HepG2 (cell line): ENCODE measurements around the gene F2RL3. TPM values are rescaled to one million over a fixed set of nuclear protein-coding genes. Genes with fewer than 3 reads are reported as not detected.

Experiments used
- ATAC-seq: fragments of 200-7000 bp; cut with Tn5 transposase; 3 replicates; pipeline ENCODE4 v1.9.1; 2020; ENCODE audit warnings: mild to moderate bottlenecking, moderate library complexity
- BruUV-seq: library from RNA; stranded (reverse); fragments of 400-500 nt; replicated peaks from 2 replicates; lab custom pipeline; 2021; lab: Mats Ljungman, UMichigan
- CTCF ChIA-PET: fragments of 300-600 bp; formaldehyde crosslinking; extraction: SDS; loops from one replicate; lab custom pipeline; 2021; ENCODE audit warnings: low total read pairs, inconsistent platforms, low intra/inter-chr PET ratio; lab: Yijun Ruan, JAX
- POLR2A ChIA-PET: fragments of 350-600 bp; sonication (Branson Sonifier 250); formaldehyde crosslinking; loops from one replicate; lab custom pipeline; 2020; ENCODE audit warnings: antibody characterized with exemption, inconsistent platforms; lab: Yijun Ruan, JAX
- DNase-seq: peaks from one replicate; pipeline ENCODE4 v3.0.0-alpha.2; 2015; ENCODE audit warnings: low spot score
- FAIRE-seq: peaks from 3 replicates; lab custom pipeline; 2011; peaks lifted over from hg19 to GRCh38; lab: Jason Lieb, UNC
- H2AFZ ChIP-seq: one replicate; pipeline ENCODE4 v1.6.1; 2011; ENCODE audit warnings: low read length, inconsistent platforms
- H3K27ac ChIP-seq: fragments of 300-600 bp; 3 replicates; pipeline ENCODE4 v1.8.0; 2011; ENCODE audit warnings: mixed run types, mild to moderate bottlenecking, mixed read lengths, low read length, inconsistent platforms; ENCODE audit not compliant: insufficient read depth; ENCODE audit errors: extremely low read length
- H3K27me3 ChIP-seq, 2 experiments: fragments of 200-600 bp in 1 of 2; 2 replicates in 1 of 2; 3 replicates in 1 of 2; pipeline versions ENCODE4 v1.6.0 to v1.8.0; 2011; ENCODE audit warnings: low read length in 2 of 2, mild to moderate bottlenecking in 2 of 2, moderate library complexity in 2 of 2, inconsistent platforms in 1 of 2; ENCODE audit not compliant: insufficient read depth in 2 of 2, control insufficient read depth in 1 of 2
- H3K36me3 ChIP-seq, 2 experiments: fragments of 200-600 bp in 1 of 2; replicated peaks in 1 of 2; 2 replicates in 1 of 2; 3 replicates in 1 of 2; pipeline versions ENCODE4 v1.5.1 to v1.8.0; 2011; ENCODE audit warnings: low read length in 2 of 2, inconsistent platforms in 1 of 2; ENCODE audit not compliant: insufficient read depth in 2 of 2, control insufficient read depth in 1 of 2
- H3K4me1 ChIP-seq: 2 replicates; pipeline ENCODE4 v1.5.1; 2012; ENCODE audit warnings: low read length, inconsistent platforms; ENCODE audit not compliant: insufficient read depth
- H3K4me2 ChIP-seq: 2 replicates; pipeline ENCODE4 v1.6.0; 2011; ENCODE audit warnings: low read depth, low read length, inconsistent platforms
- H3K4me3 ChIP-seq, 3 experiments: fragments of 200-600 bp in 1 of 3; sonication (generic), shearing (Covaris generic) in 1 of 3; replicated peaks in 1 of 3; 2 replicates each; pipeline ENCODE4 v1.5.1; 2011 to 2016; ENCODE audit warnings: low read length in 3 of 3, inconsistent platforms in 2 of 3, low read depth in 2 of 3, mild to moderate bottlenecking in 2 of 3, control low read depth in 1 of 3, mixed read lengths in 1 of 3; ENCODE audit not compliant: insufficient read depth in 1 of 3
- H3K79me2 ChIP-seq: one replicate; pipeline ENCODE4 v1.6.1; 2011; ENCODE audit warnings: low read length, inconsistent platforms; ENCODE audit not compliant: insufficient read depth
- H3K9ac ChIP-seq: 2 replicates; pipeline ENCODE4 v1.6.0; 2011; ENCODE audit warnings: mild to moderate bottlenecking, low read depth, low read length, inconsistent platforms; ENCODE audit not compliant: insufficient read depth
- H3K9me3 ChIP-seq: 2 replicates; pipeline ENCODE4 v1.5.1; 2012; ENCODE audit warnings: mild to moderate bottlenecking, low read length
- H4K20me1 ChIP-seq: 2 replicates; pipeline ENCODE4 v1.6.0; 2011; ENCODE audit warnings: inconsistent platforms, mild to moderate bottlenecking, low read length, moderate library complexity; ENCODE audit not compliant: insufficient read depth
- CBX2 ChIP-seq, 2 experiments: fragments of 200-600 bp in 1 of 2; sonication (generic); formaldehyde crosslinking in 1 of 2; IDR thresholded peaks; 2 replicates each; pipeline versions ENCODE4 v1.7.0 to v1.8.1; 2018 to 2022; ENCODE audit warnings: low read depth in 2 of 2, low read length in 1 of 2, mild to moderate bottlenecking in 1 of 2, missing genetic modification reagents in 1 of 2
- CTCF ChIP-seq: sonication (generic); formaldehyde crosslinking; IDR thresholded peaks from 2 replicates; pipeline ENCODE4 v1.5.0; 2020; ENCODE audit warnings: mild to moderate bottlenecking, missing genetic modification reagents, moderate library complexity
- KMT2A ChIP-seq: sonication (generic); formaldehyde crosslinking; IDR thresholded peaks from 2 replicates; pipeline ENCODE4 v1.4.0; 2020; ENCODE audit warnings: missing genetic modification reagents
- MYNN ChIP-seq: sonication (generic); formaldehyde crosslinking; IDR thresholded peaks from 2 replicates; pipeline ENCODE4 v1.4.0; 2020; ENCODE audit warnings: mild to moderate bottlenecking, low read depth, missing genetic modification reagents
- NCOA5 ChIP-seq: sonication (generic); formaldehyde crosslinking; IDR thresholded peaks from 2 replicates; pipeline ENCODE4 v1.4.0; 2020; ENCODE audit warnings: missing genetic modification reagents
- NR2F6 ChIP-seq, 2 experiments: IDR thresholded peaks; 2 replicates each; pipeline ENCODE4 v1.6.1; 2016; ENCODE audit warnings: antibody characterized with exemption in 1 of 2, mild to moderate bottlenecking in 1 of 2
- SIX4 ChIP-seq: sonication (generic); formaldehyde crosslinking; IDR thresholded peaks from 2 replicates; pipeline ENCODE4 v1.4.0; 2020; ENCODE audit warnings: missing genetic modification reagents
- ZBTB4 ChIP-seq: sonication (generic); formaldehyde crosslinking; IDR thresholded peaks from 2 replicates; pipeline ENCODE4 v1.4.0; 2020; ENCODE audit warnings: missing genetic modification reagents, mild to moderate bottlenecking, borderline replicate concordance
- ZMYM2 ChIP-seq: sonication (generic); formaldehyde crosslinking; IDR thresholded peaks from 2 replicates; pipeline ENCODE4 v1.8.0; 2022; ENCODE audit warnings: mild to moderate bottlenecking, missing genetic modification reagents
- ZNF18 ChIP-seq: sonication (generic); formaldehyde crosslinking; IDR thresholded peaks from 2 replicates; pipeline ENCODE4 v1.8.0; 2022; ENCODE audit warnings: mild to moderate bottlenecking, missing genetic modification reagents; ENCODE audit not compliant: insufficient replicate concordance
- ZNF207 ChIP-seq: fragments of 450-650 bp; IDR thresholded peaks from 2 replicates; pipeline ENCODE4 v1.6.1; 2016; ENCODE audit warnings: antibody characterized with exemption, borderline replicate concordance
- ZNF274 ChIP-seq: sonication (generic); formaldehyde crosslinking; IDR thresholded peaks from 2 replicates; pipeline ENCODE4 v1.5.1; 2020; ENCODE audit warnings: mild to moderate bottlenecking, missing genetic modification reagents
- ZNF503 ChIP-seq: sonication (generic); formaldehyde crosslinking; IDR thresholded peaks from 2 replicates; pipeline ENCODE4 v1.4.0; 2020; ENCODE audit warnings: missing genetic modification reagents
- ZNF577 ChIP-seq: sonication (generic); formaldehyde crosslinking; IDR thresholded peaks from 2 replicates; pipeline ENCODE4 v1.4.0; 2020; ENCODE audit warnings: mild to moderate bottlenecking, low read depth, missing genetic modification reagents, borderline replicate concordance
- ZNF580 ChIP-seq: IDR thresholded peaks from 2 replicates; pipeline ENCODE4 v1.6.1; 2016; ENCODE audit warnings: low read depth, borderline replicate concordance
- ZNF652 ChIP-seq: IDR thresholded peaks from 2 replicates; pipeline ENCODE4 v1.6.1; 2016; ENCODE audit warnings: low read depth, borderline replicate concordance
- WGBS: methylation state at CpG from one replicate; pipeline ENCODE4 v1.1.6; 2017; ENCODE audit warnings: low lambda C conversion rate; 5-methylcytosine and 5-hydroxymethylcytosine counted together
- in situ Hi-C: cut with HindIII; loops from 2 replicates; pipeline ENCODE4 v1.10.0; 2017; ENCODE audit warnings: low pct_unique_long_range_greater_than_20kb; ENCODE audit not compliant: extremely low pct_ligation_motif_present
- intact Hi-C: fragments of 100-400 bp; cut with micrococcal nuclease; formaldehyde crosslinking; loops from one replicate; pipeline ENCODE4 v1.10.0; 2022; ENCODE audit not compliant: unreplicated experiment
- polyA plus RNA-seq, 8 experiments: library from polyadenylated mRNA; depleted of rRNA in 3 of 8; stranded (reverse) in 7 of 8; unstranded in 1 of 8; fragments of >200 nt; fragmentation: Illumina TruSeq in 4 of 8; extraction: Trizol in 4 of 8; gene quantifications; 2 replicates each; pipeline versions ENCODE4 v1.2.1 to v1.2.3, GENCODE V29; 2011 to 2016; ENCODE audit warnings: low read depth in 4 of 8, missing spikeins in 1 of 8, mixed read lengths in 1 of 8; ENCODE audit not compliant: insufficient read depth in 1 of 8
- total RNA-seq, 5 experiments: library from RNA; depleted of rRNA; stranded (reverse); fragments of >200 nt; fragmentation: Illumina TruSeq; extraction: Trizol; gene quantifications; 2 replicates each; pipeline ENCODE4 v1.2.3, GENCODE V29; 2016; ENCODE audit warnings: low read depth in 1 of 5

Gene F2RL3
- total and polyA plus RNA-seq, 2 of the 13 experiments (the other 11 are each of a cell fraction or from before 2014, with no cell fraction given), result not detected

GRCh38 chr19:16915135-16915534 lies 26.3 kb downstream of the F2RL3 start:
- H3K27ac ChIP-seq, result no peak overlapping the region
- ATAC-seq, result no peak
- H4K20me1 ChIP-seq, result no peaks in the 10 kb centered on the region
- H3K79me2 ChIP-seq, result no peaks in the 10 kb centered on the region
- H3K4me2 ChIP-seq, result no peak overlapping the region
- intact Hi-C loops, result no loop called here
- ChIA-PET CTCF (no interaction called here), POLR2A (no interaction called here)
- no peak for FAIRE-seq
- no peaks in the 10 kb centered on the region; a peak in 1 of 5 replicates for H3K27me3 ChIP-seq
- no peaks in the 10 kb centered on the region for H3K4me1 ChIP-seq
- H3K4me3 ChIP-seq, result no peak overlapping the region
- WGBS, result 0% methylated on average over 3 of the region's 3 CpGs
- H3K9me3 ChIP-seq, result peaks cover 17% of the 10 kb centered on the region
- no peaks in the 10 kb centered on the region for H3K36me3 ChIP-seq
- no peak for DNase-seq
- no peak overlapping the region for H3K9ac ChIP-seq
- in situ Hi-C loops, result no loop called here
- no TSS peak for BruUV-seq
- H2AFZ ChIP-seq, result no peak overlapping the region
- no peak for TF ChIP-seq ZNF18 (CRISPR knock-in tag)
- no peak for TF ChIP-seq SIX4
- TF ChIP-seq CBX2 (IDR thresholded peaks at IDR 0.05; ENCODE audit: low read depth, low read length), result no peak
- TF ChIP-seq CBX2 (CRISPR knock-in tag; IDR thresholded peaks at IDR 0.05; ENCODE audit: low read depth), result no peak
- no peak for TF ChIP-seq CTCF
- no peak for TF ChIP-seq ZNF577 (CRISPR knock-in tag)
- TF ChIP-seq NCOA5 (CRISPR knock-in tag), result no peak
- no peak for TF ChIP-seq ZMYM2 (CRISPR knock-in tag)
- TF ChIP-seq NR2F6 (IDR thresholded peaks at IDR 0.05), result no peak
- TF ChIP-seq NR2F6 (CRISPR knock-in tag; IDR thresholded peaks at IDR 0.05), result no peak
- TF ChIP-seq ZNF652 (CRISPR knock-in tag), result no peak
- no peak for TF ChIP-seq ZBTB4
- no peak for TF ChIP-seq ZNF503 (CRISPR knock-in tag)
- no peak for TF ChIP-seq ZNF274 (CRISPR knock-in tag)
- TF ChIP-seq ZNF580, result no peak
- TF ChIP-seq KMT2A (CRISPR knock-in tag), result no peak
- no peak for TF ChIP-seq ZNF207
- no peak for TF ChIP-seq MYNN (CRISPR knock-in tag)
